ENCODE measurements around the gene ACOT13. TPM values are rescaled to one million over a fixed set of nuclear protein-coding genes. Genes with fewer than 3 reads are reported as not detected.

The ACOT13 gene
- total RNA-seq, 1 donor from 2014 or later = 11.1 TPM

DNA sequence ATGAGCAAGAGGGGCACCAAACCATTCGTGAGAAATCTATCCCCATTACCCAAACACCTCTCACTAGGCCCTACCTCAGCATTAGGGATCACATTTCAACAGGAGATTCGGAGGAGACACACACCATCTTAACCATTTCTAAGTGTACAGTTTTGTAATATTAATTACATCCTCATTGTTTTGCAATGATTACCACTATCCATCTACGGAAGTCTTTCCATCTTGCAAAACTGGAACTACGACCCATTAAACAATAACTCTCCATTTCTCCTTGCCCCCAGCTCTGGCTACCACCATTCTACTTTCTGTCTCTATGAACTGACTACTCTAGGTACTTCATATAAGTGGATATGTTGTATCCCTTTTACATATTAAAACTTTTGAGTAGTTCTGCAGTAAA lies 20.1 kb downstream of the ACOT13 start:
- no peak for DNase-seq (ENCODE audit: low read depth)
- TF ChIP-seq, protein P1, sequence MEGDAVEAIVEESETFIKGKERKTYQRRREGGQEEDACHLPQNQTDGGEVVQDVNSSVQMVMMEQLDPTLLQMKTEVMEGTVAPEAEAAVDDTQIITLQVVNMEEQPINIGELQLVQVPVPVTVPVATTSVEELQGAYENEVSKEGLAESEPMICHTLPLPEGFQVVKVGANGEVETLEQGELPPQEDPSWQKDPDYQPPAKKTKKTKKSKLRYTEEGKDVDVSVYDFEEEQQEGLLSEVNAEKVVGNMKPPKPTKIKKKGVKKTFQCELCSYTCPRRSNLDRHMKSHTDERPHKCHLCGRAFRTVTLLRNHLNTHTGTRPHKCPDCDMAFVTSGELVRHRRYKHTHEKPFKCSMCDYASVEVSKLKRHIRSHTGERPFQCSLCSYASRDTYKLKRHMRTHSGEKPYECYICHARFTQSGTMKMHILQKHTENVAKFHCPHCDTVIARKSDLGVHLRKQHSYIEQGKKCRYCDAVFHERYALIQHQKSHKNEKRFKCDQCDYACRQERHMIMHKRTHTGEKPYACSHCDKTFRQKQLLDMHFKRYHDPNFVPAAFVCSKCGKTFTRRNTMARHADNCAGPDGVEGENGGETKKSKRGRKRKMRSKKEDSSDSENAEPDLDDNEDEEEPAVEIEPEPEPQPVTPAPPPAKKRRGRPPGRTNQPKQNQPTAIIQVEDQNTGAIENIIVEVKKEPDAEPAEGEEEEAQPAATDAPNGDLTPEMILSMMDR (IDR thresholded peaks at IDR 0.05; ENCODE audit: insufficient read depth, low read length, severe bottlenecking) = no peak
- Histone ChIP-seq H3K4me3 (ENCODE audit: low read depth, low read length) (no peak overlapping the region), H3K27me3 (ENCODE audit: control insufficient read depth, insufficient read depth, low read length) (no peaks in the 10 kb centered on the region), H3K36me3 (ENCODE audit: control insufficient read depth, insufficient read depth, low read length) (no peaks in the 10 kb centered on the region)
- FAIRE-seq = no peak

DNA sequence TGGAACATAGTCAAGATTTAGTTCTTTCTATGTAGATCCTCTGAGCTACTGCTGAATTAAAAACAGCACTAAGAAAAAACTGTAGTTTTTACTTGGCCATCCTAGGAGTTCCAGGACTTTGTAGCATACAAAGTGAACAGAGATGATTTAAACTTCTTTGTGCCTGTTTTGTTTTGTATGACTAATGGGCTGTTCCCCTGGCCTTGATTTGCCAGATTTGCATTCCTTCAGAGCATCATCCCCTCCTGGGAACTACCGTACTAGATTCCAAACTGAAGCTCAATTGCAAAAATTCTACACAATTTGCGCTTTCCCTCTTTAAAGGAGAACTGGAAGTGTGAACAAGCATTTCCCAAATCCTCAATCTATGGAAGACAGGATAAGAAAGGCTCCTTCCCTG lies 23.1 kb downstream of the ACOT13 start:
- Histone ChIP-seq H3K27me3 (ENCODE audit: control insufficient read depth, insufficient read depth, low read length) (no peaks in the 10 kb centered on the region), H3K4me3 (ENCODE audit: low read depth, low read length) (no peak overlapping the region), H3K36me3 (ENCODE audit: control insufficient read depth, insufficient read depth, low read length) (no peaks in the 10 kb centered on the region)
- TF ChIP-seq, protein P1 (IDR thresholded peaks at IDR 0.05; ENCODE audit: insufficient read depth, low read length, severe bottlenecking) = no peak
- DNase-seq (ENCODE audit: low read depth) (no peak), FAIRE-seq (no peak)

DNA sequence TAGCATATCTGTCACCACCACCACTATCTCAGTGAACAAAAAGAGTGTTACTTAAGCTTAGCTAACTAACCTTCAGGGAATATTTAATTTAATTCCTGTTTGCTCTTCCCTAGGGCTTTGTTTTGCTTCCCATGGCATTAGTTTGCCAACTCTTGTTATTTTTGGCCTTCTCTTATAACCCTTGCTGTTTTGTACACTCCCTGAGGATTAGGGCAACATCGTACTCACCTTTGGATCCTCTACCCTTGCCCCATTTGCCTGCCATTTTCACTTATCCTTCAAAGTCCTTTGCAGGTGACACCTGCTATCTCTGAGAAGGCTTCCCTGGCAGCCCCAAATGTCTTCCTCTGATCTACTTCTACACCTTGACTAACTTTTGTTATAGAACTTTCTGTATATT lies 23.7 kb downstream of the ACOT13 start:
- H3K4me3 ChIP-seq (ENCODE audit: low read depth, low read length) = no peak overlapping the region
- H3K27me3 ChIP-seq (ENCODE audit: control insufficient read depth, insufficient read depth, low read length) = no peaks in the 10 kb centered on the region
- DNase-seq (ENCODE audit: low read depth) (no peak), FAIRE-seq (no peak)
- H3K36me3 ChIP-seq (ENCODE audit: control insufficient read depth, insufficient read depth, low read length) = no peaks in the 10 kb centered on the region
- TF ChIP-seq, protein P1 (IDR thresholded peaks at IDR 0.05; ENCODE audit: insufficient read depth, low read length, severe bottlenecking) = no peak

DNA sequence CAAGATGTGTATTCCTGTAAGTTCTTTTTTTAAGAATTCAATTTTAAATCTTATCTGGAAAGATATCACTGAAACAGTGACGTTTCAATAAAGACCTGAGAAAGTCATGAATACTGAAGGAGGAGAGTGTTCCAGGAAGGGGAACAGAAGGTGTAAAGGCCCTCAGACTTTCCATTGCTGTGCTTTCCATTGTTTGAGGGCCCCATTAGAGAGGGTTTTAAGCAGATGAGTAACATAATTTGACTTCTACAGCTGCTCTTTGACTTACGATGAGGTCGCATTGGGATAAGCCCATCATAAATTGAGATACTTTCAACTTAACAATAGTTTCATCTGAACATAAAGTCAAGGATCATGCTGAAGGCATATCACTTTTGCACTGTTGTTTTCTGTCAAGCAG lies 24.7 kb downstream of the ACOT13 start:
- no peaks in the 10 kb centered on the region for H3K36me3 ChIP-seq (ENCODE audit: control insufficient read depth, insufficient read depth, low read length)
- FAIRE-seq = no peak
- TF ChIP-seq, protein P1 (IDR thresholded peaks at IDR 0.05; ENCODE audit: insufficient read depth, low read length, severe bottlenecking) = no peak
- H3K4me3 ChIP-seq (ENCODE audit: low read depth, low read length) = no peak overlapping the region
- H3K27me3 ChIP-seq (ENCODE audit: control insufficient read depth, insufficient read depth, low read length) = no peaks in the 10 kb centered on the region
- DNase-seq (ENCODE audit: low read depth) = no peak

DNA sequence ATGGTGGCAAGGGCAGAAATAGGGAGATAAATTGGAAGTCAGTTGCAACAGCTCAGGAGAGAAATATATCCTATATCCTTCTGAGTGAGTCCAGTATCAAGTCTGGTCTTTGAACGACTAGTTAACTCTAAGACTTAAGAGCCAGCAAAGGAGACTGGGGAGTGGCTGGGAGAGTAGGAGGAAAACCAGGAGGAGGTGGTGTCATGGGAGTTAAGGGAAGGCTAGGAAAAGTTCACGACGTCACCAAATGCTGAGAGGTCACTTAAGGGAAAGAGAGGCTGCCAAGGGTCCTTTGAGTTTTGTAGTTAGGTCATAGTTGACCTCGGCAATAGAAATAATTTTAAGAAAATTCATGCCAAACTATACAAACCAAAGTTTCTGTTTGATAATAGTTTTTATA lies 25.1 kb downstream of the ACOT13 start:
- Histone ChIP-seq H3K4me3 (ENCODE audit: low read depth, low read length) (no peak overlapping the region), H3K27me3 (ENCODE audit: control insufficient read depth, insufficient read depth, low read length) (no peaks in the 10 kb centered on the region), H3K36me3 (ENCODE audit: control insufficient read depth, insufficient read depth, low read length) (no peaks in the 10 kb centered on the region)
- DNase-seq (ENCODE audit: low read depth) = no peak
- TF ChIP-seq, protein P1 (IDR thresholded peaks at IDR 0.05; ENCODE audit: insufficient read depth, low read length, severe bottlenecking) = no peak
- no peak for FAIRE-seq

DNA sequence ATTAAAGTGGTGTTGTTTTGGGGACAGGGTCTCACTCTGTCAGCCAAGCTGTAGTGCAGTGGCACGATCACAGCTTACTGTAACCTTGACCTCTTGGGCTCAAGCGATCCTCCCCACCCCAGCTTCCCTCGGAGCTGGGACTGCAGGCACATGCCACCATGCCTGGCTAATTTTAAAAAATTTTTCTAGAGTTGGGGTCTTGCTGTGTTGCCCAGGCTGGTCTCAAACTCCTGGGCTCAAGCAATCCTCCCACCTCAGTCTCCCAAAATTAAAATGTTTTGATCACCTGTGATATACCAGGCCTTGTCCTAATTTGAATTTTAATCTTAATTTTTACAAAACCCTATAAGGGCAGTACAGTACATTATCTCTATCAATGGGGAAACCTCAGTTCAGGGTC lies 25.5 kb downstream of the ACOT13 start:
- TF ChIP-seq, protein P1 (IDR thresholded peaks at IDR 0.05; ENCODE audit: insufficient read depth, low read length, severe bottlenecking) = no peak
- no peak for DNase-seq (ENCODE audit: low read depth)

More for the DNA sequence above, 25.5 kb downstream of the ACOT13 start:
- FAIRE-seq = no peak
- Histone ChIP-seq H3K4me3 (ENCODE audit: low read depth, low read length) (no peak overlapping the region), H3K36me3 (ENCODE audit: control insufficient read depth, insufficient read depth, low read length) (no peaks in the 10 kb centered on the region), H3K27me3 (ENCODE audit: control insufficient read depth, insufficient read depth, low read length) (no peaks in the 10 kb centered on the region)

Data from bronchial epithelial cell (primary cell).